Neural progenitor cell (in vitro differentiated cells): ENCODE results near the gene TRIM63.

Experiments used
- CTCF ChIP-seq: fragments of 200-600 bp; sonication (generic); IDR thresholded peaks from 2 replicates; pipeline ENCODE4 v1.5.1; 2017; ENCODE audit warnings: antibody characterized with exemption, mild to moderate bottlenecking
- EZH2 ChIP-seq: fragments of 200-600 bp; sonication (generic); IDR thresholded peaks from 2 replicates; pipeline ENCODE4 v1.6.1; 2017; ENCODE audit warnings: antibody characterized with exemption, mild to moderate bottlenecking, moderate library complexity
- EZH2phosphoT487 ChIP-seq: fragments of 200-600 bp; sonication (generic); IDR thresholded peaks from 2 replicates; pipeline ENCODE4 v1.6.1; 2017; ENCODE audit warnings: antibody characterized with exemption

GRCh38 chr1:26025517-26025916, 41.9 kb downstream of the TRIM63 start:
- TF ChIP-seq CTCF (no peak), EZH2 (no peak), EZH2phosphoT487 (no peak)
